HCT116 (cell line): ENCODE results near the gene FAM171A1. TPM values are rescaled to one million over a fixed set of nuclear protein-coding genes. Genes with fewer than 3 reads are reported as not detected.

Experiments used
- ATAC-seq: fragments of 200-7000 bp; cut with Tn5 transposase; 2 replicates; pipeline ENCODE4 v1.9.1; 2020; ENCODE audit warnings: mild to moderate bottlenecking, moderate library complexity
- BruUV-seq: library from RNA; stranded (reverse); fragments of 400-500 nt; replicated peaks from 2 replicates; lab custom pipeline; 2021; lab: Mats Ljungman, UMichigan
- CTCF ChIA-PET: fragments of 300-600 bp; sonication (Branson Sonifier 250); formaldehyde crosslinking; loops from one replicate; lab custom pipeline; 2021; ENCODE audit warnings: antibody characterized with exemption; lab: Charles Lee
- POLR2A ChIA-PET: fragments of 300-600, 350-600 bp; sonication (Branson Sonifier 250); formaldehyde crosslinking; loops from one replicate; lab custom pipeline; 2021; ENCODE audit warnings: antibody characterized with exemption; lab: Charles Lee
- RAD21 ChIA-PET, 2 experiments: fragments of 300-600 bp; sonication (Branson Sonifier 250); formaldehyde crosslinking; loops; one replicate each; lab custom pipeline; 2023; ENCODE audit warnings: low total read pairs in 2 of 2; ENCODE audit not compliant: uncharacterized antibody in 2 of 2, unreplicated experiment in 2 of 2, low non-redundant PET in 1 of 2; lab: Charles Lee
- DNase-seq: peaks from one replicate; pipeline ENCODE4 v3.0.0-alpha.2; 2010; ENCODE audit warnings: low read depth, low spot score
- H2AFZ ChIP-seq: fragments of 200-600 bp; shearing (Covaris generic), sonication (generic); 2 replicates; pipeline ENCODE4 v1.6.1; 2017; ENCODE audit warnings: low read depth, mixed run types, mixed read lengths, antibody characterized with exemption, low read length; ENCODE audit not compliant: poor library complexity, severe bottlenecking
- H3K27ac ChIP-seq: 2 replicates; pipeline ENCODE4 v1.5.1; 2012; ENCODE audit warnings: low read depth, low read length
- H3K27me3 ChIP-seq: fragments of 200-600 bp; sonication (generic); 2 replicates; pipeline ENCODE4 v1.6.1; 2016; ENCODE audit warnings: mixed run types, low read length, mixed read lengths; ENCODE audit not compliant: insufficient read depth
- H3K36me3 ChIP-seq, 2 experiments: fragments of 200-500 bp in 1 of 2; fragments of 200-600 bp in 1 of 2; sonication (Bioruptor generic) in 1 of 2; sonication (generic) in 1 of 2; 2 replicates each; pipeline versions ENCODE4 v1.5.1 to v1.6.1; 2014 to 2016; ENCODE audit warnings: low read length in 2 of 2, inconsistent platforms in 1 of 2, mixed read lengths in 1 of 2, mixed run types in 1 of 2; ENCODE audit not compliant: insufficient read depth in 2 of 2, control insufficient read depth in 1 of 2
- H3K4me1 ChIP-seq, 2 experiments: fragments of 200-600 bp in 1 of 2; sonication (generic) in 1 of 2; 2 replicates each; pipeline versions ENCODE4 v1.5.1 to v1.6.1; 2012 to 2017; ENCODE audit warnings: low read length in 2 of 2, inconsistent platforms in 1 of 2, mild to moderate bottlenecking in 1 of 2, mixed read lengths in 1 of 2, mixed run types in 1 of 2, moderate library complexity in 1 of 2; ENCODE audit not compliant: insufficient read depth in 2 of 2, control insufficient read depth in 1 of 2
- H3K4me2 ChIP-seq: fragments of 200-600 bp; sonication (generic); 2 replicates; pipeline ENCODE4 v1.6.1; 2017; ENCODE audit warnings: mixed run types, low read length, mixed read lengths
- H3K4me3 ChIP-seq, 2 experiments: fragments of 200-600 bp in 1 of 2; sonication (generic) in 1 of 2; replicated peaks in 1 of 2; 2 replicates each; pipeline ENCODE4 v1.5.1; 2011 to 2016; ENCODE audit warnings: low read length in 2 of 2, control low read depth in 1 of 2, low read depth in 1 of 2, mild to moderate bottlenecking in 1 of 2, mixed read lengths in 1 of 2, mixed run types in 1 of 2
- H3K79me2 ChIP-seq: fragments of 200-600 bp; sonication (generic); 2 replicates; pipeline ENCODE4 v1.6.1; 2017; ENCODE audit warnings: mild to moderate bottlenecking, mixed run types, low read length, moderate library complexity, mixed read lengths; ENCODE audit not compliant: insufficient read depth
- H3K9ac ChIP-seq: fragments of 200-600 bp; sonication (generic); 2 replicates; pipeline ENCODE4 v1.6.1; 2016; ENCODE audit warnings: low read length, mixed read lengths
- H3K9me2 ChIP-seq: fragments of 200-600 bp; sonication (generic), shearing (Covaris generic); 2 replicates; pipeline ENCODE4 v1.6.1; 2017; ENCODE audit warnings: mixed run types, mild to moderate bottlenecking, moderate library complexity; ENCODE audit not compliant: insufficient read depth
- H3K9me3 ChIP-seq, 2 experiments: fragments of 200-500 bp in 1 of 2; fragments of 200-600 bp in 1 of 2; sonication (Bioruptor generic) in 1 of 2; sonication (generic) in 1 of 2; 2 replicates each; pipeline ENCODE4 v1.6.1; 2014 to 2017; ENCODE audit warnings: low read length in 2 of 2, mixed read lengths in 2 of 2, inconsistent platforms in 1 of 2, low read depth in 1 of 2, mild to moderate bottlenecking in 1 of 2, mixed run types in 1 of 2, moderate library complexity in 1 of 2; ENCODE audit not compliant: control insufficient read depth in 1 of 2, insufficient read depth in 1 of 2
- H4K20me1 ChIP-seq: fragments of 200-600 bp; sonication (generic), shearing (Covaris generic); 2 replicates; pipeline ENCODE4 v1.6.1; 2017; ENCODE audit warnings: mixed run types, mild to moderate bottlenecking, moderate library complexity; ENCODE audit not compliant: insufficient read depth
- CEBPB ChIP-seq: IDR thresholded peaks from 2 replicates; pipeline ENCODE4 v1.6.1; 2012; ENCODE audit warnings: low read depth
- ELF1 ChIP-seq: IDR thresholded peaks from 2 replicates; pipeline ENCODE4 v1.6.1; 2012; ENCODE audit warnings: low read depth, borderline replicate concordance
- EZH2phosphoT487 ChIP-seq: fragments of 200-600 bp; IDR thresholded peaks from 2 replicates; pipeline ENCODE4 v1.6.1; 2018; ENCODE audit warnings: antibody characterized with exemption, borderline replicate concordance
- FOSL1 ChIP-seq: IDR thresholded peaks from 2 replicates; pipeline ENCODE4 v1.6.1; 2012; ENCODE audit warnings: low read depth
- POLR2AphosphoS5 ChIP-seq: IDR thresholded peaks from 2 replicates; pipeline ENCODE4 v1.6.1; 2011; ENCODE audit warnings: mild to moderate bottlenecking, low read depth, low read length, moderate library complexity
- RAD21 ChIP-seq: IDR thresholded peaks from 2 replicates; pipeline ENCODE4 v1.6.1; 2012; ENCODE audit warnings: low read depth, mild to moderate bottlenecking
- SIN3A ChIP-seq: IDR thresholded peaks from 2 replicates; pipeline ENCODE4 v1.6.1; 2012; ENCODE audit warnings: low read depth
- TCF7L2 ChIP-seq: IDR thresholded peaks from 2 replicates; pipeline ENCODE4 v1.7.0; 2011; ENCODE audit warnings: borderline replicate concordance, inconsistent platforms; ENCODE audit not compliant: insufficient read depth, insufficient read length; ENCODE audit errors: extremely low read depth
- ZFX ChIP-seq: fragments of 450-650 bp; IDR thresholded peaks from 2 replicates; pipeline ENCODE4 v1.6.1; 2017
- ZNF274 ChIP-seq: fragments of 200-500 bp; sonication (Bioruptor generic); IDR thresholded peaks from 2 replicates; pipeline ENCODE4 v1.6.1; 2014; ENCODE audit warnings: mild to moderate bottlenecking, low read depth, low read length, inconsistent platforms
- intact Hi-C: fragments of 100-400 bp; cut with micrococcal nuclease; formaldehyde crosslinking; loops from 2 replicates; pipeline ENCODE4 v1.10.0; 2022
- total RNA-seq: library from RNA; stranded (reverse); gene quantifications from one replicate; pipeline ENCODE4 v1.2.1, GENCODE V29; 2021; ENCODE audit not compliant: unreplicated experiment
- TF ChIP-seq, protein P1 (sequence below): IDR thresholded peaks from 2 replicates; pipeline ENCODE4 v1.6.1; 2011; ENCODE audit warnings: mild to moderate bottlenecking, low read length, moderate library complexity; ENCODE audit not compliant: insufficient replicate concordance; ENCODE audit errors: extremely low read depth
- TF ChIP-seq, protein P2 (sequence below): IDR thresholded peaks from 2 replicates; pipeline ENCODE4 v1.6.1; 2012
- TF ChIP-seq, protein P3 (sequence below), 3 experiments: fragments of 200-600 bp in 1 of 3; sonication (generic) in 1 of 3; IDR thresholded peaks in 2 of 3; conservative IDR thresholded peaks in 1 of 3; 2 replicates each; pipeline ENCODE4 v1.5.1; 2012 to 2017; ENCODE audit warnings: low read depth in 2 of 3, low read length in 2 of 3, antibody characterized with exemption in 1 of 3, borderline replicate concordance in 1 of 3, control low read depth in 1 of 3, mild to moderate bottlenecking in 1 of 3, mixed read lengths in 1 of 3, mixed run types in 1 of 3, moderate library complexity in 1 of 3; ENCODE audit not compliant: insufficient read depth in 1 of 3

FAM171A1 gene
- total RNA-seq, 1 experiment from 2014 or later = 32.5 TPM

DNA sequence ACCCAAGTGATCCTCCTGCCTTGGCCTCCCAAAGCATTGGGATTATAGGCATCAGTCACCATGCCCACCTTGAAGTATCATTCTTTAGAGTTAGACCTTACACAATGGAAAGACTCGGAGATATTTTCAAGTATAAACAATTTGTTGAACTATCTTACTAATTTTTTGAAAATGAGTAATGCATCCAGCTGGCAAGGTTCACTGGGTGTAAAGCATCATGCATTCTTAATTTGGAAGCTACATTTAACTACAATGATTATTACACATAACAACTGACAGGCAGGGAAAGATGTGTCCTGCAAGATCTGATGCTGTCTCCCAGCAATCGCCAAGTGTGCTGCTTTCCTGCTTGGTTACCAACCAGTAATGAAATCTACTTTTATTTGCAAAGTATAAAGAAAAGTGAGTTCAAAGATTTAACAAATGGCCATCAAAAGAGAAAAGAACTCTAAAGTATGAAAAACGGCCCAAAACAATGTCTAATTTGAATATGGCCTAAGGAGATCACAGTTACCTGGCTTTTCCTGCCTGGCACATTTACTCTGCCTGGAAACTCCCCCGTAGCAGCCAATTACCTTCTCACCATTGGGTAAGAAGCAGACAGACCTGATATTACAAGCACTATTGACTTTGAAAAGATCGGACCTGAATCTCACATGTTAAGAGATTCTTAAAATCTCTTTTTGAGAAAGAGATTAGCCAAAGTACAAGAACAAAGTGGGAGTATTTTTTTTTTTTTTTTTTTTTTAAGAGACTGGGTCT, 143.3 kb downstream of the FAM171A1 start:
- H3K4me3 ChIP-seq = no peak overlapping the region
- no peaks in the 10 kb centered on the region; the same call in 1 of the 2 replicates for H3K79me2 ChIP-seq
- BruUV-seq = no TSS peak
- TF ChIP-seq, protein P1, sequence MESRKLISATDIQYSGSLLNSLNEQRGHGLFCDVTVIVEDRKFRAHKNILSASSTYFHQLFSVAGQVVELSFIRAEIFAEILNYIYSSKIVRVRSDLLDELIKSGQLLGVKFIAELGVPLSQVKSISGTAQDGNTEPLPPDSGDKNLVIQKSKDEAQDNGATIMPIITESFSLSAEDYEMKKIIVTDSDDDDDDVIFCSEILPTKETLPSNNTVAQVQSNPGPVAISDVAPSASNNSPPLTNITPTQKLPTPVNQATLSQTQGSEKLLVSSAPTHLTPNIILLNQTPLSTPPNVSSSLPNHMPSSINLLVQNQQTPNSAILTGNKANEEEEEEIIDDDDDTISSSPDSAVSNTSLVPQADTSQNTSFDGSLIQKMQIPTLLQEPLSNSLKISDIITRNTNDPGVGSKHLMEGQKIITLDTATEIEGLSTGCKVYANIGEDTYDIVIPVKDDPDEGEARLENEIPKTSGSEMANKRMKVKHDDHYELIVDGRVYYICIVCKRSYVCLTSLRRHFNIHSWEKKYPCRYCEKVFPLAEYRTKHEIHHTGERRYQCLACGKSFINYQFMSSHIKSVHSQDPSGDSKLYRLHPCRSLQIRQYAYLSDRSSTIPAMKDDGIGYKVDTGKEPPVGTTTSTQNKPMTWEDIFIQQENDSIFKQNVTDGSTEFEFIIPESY = no peak
- TF ChIP-seq, protein P2, sequence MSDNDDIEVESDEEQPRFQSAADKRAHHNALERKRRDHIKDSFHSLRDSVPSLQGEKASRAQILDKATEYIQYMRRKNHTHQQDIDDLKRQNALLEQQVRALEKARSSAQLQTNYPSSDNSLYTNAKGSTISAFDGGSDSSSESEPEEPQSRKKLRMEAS = no peak
- no peak for TF ChIP-seq ZFX
- no peak for TF ChIP-seq ELF1
- TF ChIP-seq TCF7L2 = no peak
- TF ChIP-seq CEBPB = no peak
- TF ChIP-seq RAD21 = no peak
- no peak for TF ChIP-seq FOSL1
- TF ChIP-seq, protein P3, sequence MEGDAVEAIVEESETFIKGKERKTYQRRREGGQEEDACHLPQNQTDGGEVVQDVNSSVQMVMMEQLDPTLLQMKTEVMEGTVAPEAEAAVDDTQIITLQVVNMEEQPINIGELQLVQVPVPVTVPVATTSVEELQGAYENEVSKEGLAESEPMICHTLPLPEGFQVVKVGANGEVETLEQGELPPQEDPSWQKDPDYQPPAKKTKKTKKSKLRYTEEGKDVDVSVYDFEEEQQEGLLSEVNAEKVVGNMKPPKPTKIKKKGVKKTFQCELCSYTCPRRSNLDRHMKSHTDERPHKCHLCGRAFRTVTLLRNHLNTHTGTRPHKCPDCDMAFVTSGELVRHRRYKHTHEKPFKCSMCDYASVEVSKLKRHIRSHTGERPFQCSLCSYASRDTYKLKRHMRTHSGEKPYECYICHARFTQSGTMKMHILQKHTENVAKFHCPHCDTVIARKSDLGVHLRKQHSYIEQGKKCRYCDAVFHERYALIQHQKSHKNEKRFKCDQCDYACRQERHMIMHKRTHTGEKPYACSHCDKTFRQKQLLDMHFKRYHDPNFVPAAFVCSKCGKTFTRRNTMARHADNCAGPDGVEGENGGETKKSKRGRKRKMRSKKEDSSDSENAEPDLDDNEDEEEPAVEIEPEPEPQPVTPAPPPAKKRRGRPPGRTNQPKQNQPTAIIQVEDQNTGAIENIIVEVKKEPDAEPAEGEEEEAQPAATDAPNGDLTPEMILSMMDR (IDR thresholded peaks at IDR 0.05 in 2 of 3, conservative IDR thresholded peaks at IDR 0.05 in 1 of 3; ENCODE audit: borderline replicate concordance in 1 of 3, insufficient read depth in 1 of 3, low read depth in 2 of 3, low read length in 2 of 3) = no peak
- TF ChIP-seq ZNF274 = no peak
- no peak for TF ChIP-seq POLR2AphosphoS5
- no peak for TF ChIP-seq SIN3A
- TF ChIP-seq EZH2phosphoT487 = no peak
- H3K36me3 ChIP-seq = no peaks in the 10 kb centered on the region
- H3K27ac ChIP-seq = no peak overlapping the region
- no peak overlapping the region for H2AFZ ChIP-seq
- no peak overlapping the region for H3K9ac ChIP-seq
- H3K4me1 ChIP-seq = peaks cover 6 to 12% of the 10 kb centered on the region in 2 experiments; a peak in 3 of 4 replicates
- ChIA-PET POLR2A (no interaction called here), RAD21 (no interaction called here), CTCF (no interaction called here)
- H3K4me2 ChIP-seq = no peak overlapping the region
- no peak for DNase-seq
- intact Hi-C loops = no loop called here
- H3K9me2 ChIP-seq = no peaks in the 10 kb centered on the region
- ATAC-seq = no peak
- H3K9me3 ChIP-seq = no peaks in the 10 kb centered on the region
- H3K27me3 ChIP-seq = no peaks in the 10 kb centered on the region
- no peaks in the 10 kb centered on the region for H4K20me1 ChIP-seq
